GM18909 (cell line): Measurements from ENCODE around the gene BRD8.

Source experiments
- ATAC-seq: cut with Tn5 transposase; IDR thresholded peaks from one replicate; pipeline ENCODE4 v1.9.1; 2021; ENCODE audit warnings: mild to moderate bottlenecking; ENCODE audit not compliant: unreplicated experiment, poor library complexity

The BRD8 gene

GRCh38 chr5:138107213-138107612 is 71.2 kb downstream of the BRD8 start:
- no peak for ATAC-seq

GRCh38 chr5:138105709-138106108 is 72.7 kb downstream of the BRD8 start:
- ATAC-seq: no peak

GRCh38 chr5:138103319-138103637 is 75.2 kb downstream of the BRD8 start:
- ATAC-seq: no peak

GRCh38 chr5:138102454-138103318 is 75.7 kb downstream of the BRD8 start:
- ATAC-seq: no peak

GRCh38 chr5:138096997-138097828 is 81.2 kb downstream of the BRD8 start:
- ATAC-seq: no peak

GRCh38 chr5:138096363-138096762 is 82.1 kb downstream of the BRD8 start:
- ATAC-seq: no peak

- no peak for ATAC-seq
Measured at GRCh38 chr5:138095100-138095907, 83.1 kb downstream of the BRD8 start.

GRCh38 chr5:138093036-138093435 is 85.4 kb downstream of the BRD8 start:
- no peak for ATAC-seq

- ATAC-seq: no peak
Measured at GRCh38 chr5:138092301-138092700, 86.1 kb downstream of the BRD8 start.

- no peak for ATAC-seq
Measured at GRCh38 chr5:138091685-138092084, 86.7 kb downstream of the BRD8 start.
